Lower leg skin (tissue), 3 donors: Measurements from ENCODE around the gene ATP5MC2.

Experiments
- CTCF ChIP-seq, 3 donors: fragments of 450-650 bp; IDR thresholded peaks; one replicate each; pipeline ENCODE4 v1.5.1; 2016; ENCODE audit warnings: antibody characterized with exemption in 3 of 3, mild to moderate bottlenecking in 3 of 3, moderate library complexity in 2 of 3
- POLR2A ChIP-seq, 2 donors: fragments of 450-650 bp; IDR thresholded peaks; one replicate each; pipeline ENCODE4 v1.6.1; 2016 to 2017; ENCODE audit warnings: antibody characterized with exemption in 2 of 2, mild to moderate bottlenecking in 1 of 2, moderate library complexity in 1 of 2

GRCh38 chr12:53698948-53699677 is 23.2 kb upstream of the ATP5MC2 start:
- TF ChIP-seq CTCF (IDR thresholded peaks at IDR 0.05) (no peak), POLR2A (IDR thresholded peaks at IDR 0.05) (no peak)
